Ishikawa (cell line): Measurements from ENCODE around the gene OSBPL1A.

Experiments
- CEBPB ChIP-seq: IDR thresholded peaks from 2 replicates; pipeline ENCODE4 v1.6.1; 2012
- EP300 ChIP-seq: IDR thresholded peaks from 2 replicates; pipeline ENCODE4 v1.6.1; 2012; ENCODE audit warnings: borderline replicate concordance
- FOXM1 ChIP-seq: IDR thresholded peaks from 2 replicates; pipeline ENCODE4 v1.6.1; 2012; ENCODE audit warnings: low read depth, borderline replicate concordance
- MAX ChIP-seq: IDR thresholded peaks from 2 replicates; pipeline ENCODE4 v1.6.1; 2012
- NFIC ChIP-seq: IDR thresholded peaks from 2 replicates; pipeline ENCODE4 v1.6.1; 2012
- RAD21 ChIP-seq: IDR thresholded peaks from 2 replicates; pipeline ENCODE4 v1.6.1; 2012; ENCODE audit warnings: low read depth
- REST ChIP-seq: IDR thresholded peaks from 2 replicates; pipeline ENCODE4 v1.6.1; 2012; ENCODE audit warnings: low read depth, mild to moderate bottlenecking
- TAF1 ChIP-seq: IDR thresholded peaks from 2 replicates; pipeline ENCODE4 v1.6.1; 2012; ENCODE audit warnings: low read depth, mild to moderate bottlenecking
- TCF12 ChIP-seq: IDR thresholded peaks from 2 replicates; pipeline ENCODE4 v1.6.1; 2012; ENCODE audit warnings: low read depth
- TEAD4 ChIP-seq: IDR thresholded peaks from 2 replicates; pipeline ENCODE4 v1.6.1; 2012

- TF ChIP-seq FOXM1 (no peak), EP300 (no peak), CEBPB (no peak), MAX (no peak), RAD21 (no peak), TCF12 (no peak), REST (no peak), TAF1 (no peak), NFIC (no peak), TEAD4 (no peak)
These were observed 215.8 kb downstream of the OSBPL1A start for GRCh38 chr18:24181806-24182205.
